HG03135 (cell line): Measurements from ENCODE around the gene MED13L.
A peak's percentile ranks its signal among the peaks of the same experiment; 100 is the strongest.

Experiments used
- ATAC-seq: cut with Tn5 transposase; IDR thresholded peaks from one replicate; pipeline ENCODE4 v1.9.1; 2021; ENCODE audit warnings: mild to moderate bottlenecking, moderate library complexity; ENCODE audit not compliant: unreplicated experiment

The MED13L gene

DNA sequence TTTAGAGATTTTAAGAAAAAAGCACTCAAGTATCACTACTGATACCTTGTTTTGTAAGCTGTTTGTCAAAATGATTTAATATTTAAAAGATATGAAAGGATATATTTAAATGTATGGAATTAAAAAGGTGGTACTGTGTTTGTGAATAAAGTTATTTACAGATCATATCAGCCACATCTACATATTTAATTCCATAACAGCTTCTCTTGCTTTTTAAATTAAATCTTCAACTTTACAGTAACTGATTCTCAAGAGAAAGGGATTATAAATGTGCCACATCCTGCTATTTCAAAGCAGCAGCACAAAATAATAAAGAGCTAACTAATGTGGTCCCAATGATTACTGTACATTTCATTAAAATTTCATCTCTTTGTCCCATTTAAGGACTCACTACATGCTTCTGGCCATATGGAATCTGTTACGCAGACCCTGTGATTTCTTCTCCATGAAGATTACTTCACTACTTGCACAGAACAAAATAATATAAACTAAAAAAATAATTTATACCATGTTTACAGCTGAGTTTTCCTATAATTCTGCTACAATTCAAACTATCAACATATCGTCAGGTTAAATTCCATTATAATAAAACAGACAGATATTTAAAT lies 117.8 kb downstream of the MED13L start:
- ATAC-seq = no peak

- no peak for ATAC-seq
These were observed 118.3 kb downstream of the MED13L start for GRCh38 chr12:116159175-116159574.

DNA sequence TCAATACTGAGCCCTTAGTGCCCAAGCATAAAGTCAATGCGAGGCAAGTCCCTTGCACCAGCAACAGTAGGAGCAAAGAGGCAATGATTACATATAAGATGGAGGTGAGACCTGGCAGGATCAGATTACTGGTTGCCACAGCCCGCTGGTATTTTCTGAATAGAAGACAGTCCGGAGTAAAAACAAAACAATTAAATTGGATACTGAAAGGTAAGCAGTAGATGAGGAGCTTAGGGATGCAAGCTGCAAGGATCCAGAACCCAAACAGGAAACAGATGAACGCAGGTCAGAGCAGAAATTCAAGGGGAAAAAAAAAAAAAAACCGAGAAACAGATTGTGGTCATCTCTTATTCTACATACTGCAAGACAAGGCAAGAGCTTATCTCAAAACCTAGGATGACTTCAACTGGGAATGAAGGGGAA lies 119.6 kb downstream of the MED13L start:
- no peak for ATAC-seq

DNA sequence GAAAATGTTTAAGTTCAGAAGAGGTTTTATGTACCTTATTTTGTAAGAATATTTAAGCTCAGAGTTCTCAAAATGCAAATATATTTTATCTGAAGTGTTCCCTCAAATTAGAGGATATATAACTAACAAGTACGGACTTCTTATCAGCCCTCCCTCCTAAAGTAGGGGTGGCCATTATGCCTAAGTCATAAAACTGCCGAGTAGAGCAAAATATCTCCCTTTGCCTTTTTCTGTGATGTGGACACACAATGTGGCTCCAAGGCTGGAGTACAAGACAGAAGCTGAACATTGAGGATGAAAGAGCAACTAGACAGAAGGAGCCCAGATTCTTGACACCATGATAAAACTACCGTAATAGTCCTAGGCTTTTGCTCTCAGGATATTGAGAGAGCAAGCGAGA lies 120.9 kb downstream of the MED13L start:
- ATAC-seq = no peak

DNA sequence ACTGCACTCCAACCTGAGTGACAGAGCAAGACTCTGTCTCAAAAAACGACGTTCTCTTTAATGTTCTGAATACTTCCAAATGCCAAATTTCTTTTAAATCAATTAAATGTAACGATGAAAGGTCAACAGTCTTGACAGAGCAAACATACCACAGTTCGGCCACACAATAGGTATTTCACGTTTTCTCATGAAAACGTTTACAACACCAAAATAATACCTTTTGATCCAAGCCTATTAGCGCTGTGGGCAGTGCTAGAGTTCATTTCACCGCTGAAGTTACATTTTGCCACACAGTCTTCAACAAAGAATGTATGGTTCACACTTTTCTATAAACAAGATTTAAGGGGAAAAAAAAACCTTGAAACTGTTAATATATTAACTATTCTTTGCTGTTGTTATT lies 122.1 kb downstream of the MED13L start:
- no peak for ATAC-seq

GRCh38 chr12:116153983-116154382 lies 123.5 kb downstream of the MED13L start:
- no peak for ATAC-seq

- no peak for ATAC-seq
These were observed 124.4 kb downstream of the MED13L start for GRCh38 chr12:116153113-116153512.

GRCh38 chr12:116152268-116152667 lies 125.2 kb downstream of the MED13L start:
- ATAC-seq = no peak

GRCh38 chr12:116150452-116150851 lies 127.0 kb downstream of the MED13L start:
- no peak for ATAC-seq

DNA sequence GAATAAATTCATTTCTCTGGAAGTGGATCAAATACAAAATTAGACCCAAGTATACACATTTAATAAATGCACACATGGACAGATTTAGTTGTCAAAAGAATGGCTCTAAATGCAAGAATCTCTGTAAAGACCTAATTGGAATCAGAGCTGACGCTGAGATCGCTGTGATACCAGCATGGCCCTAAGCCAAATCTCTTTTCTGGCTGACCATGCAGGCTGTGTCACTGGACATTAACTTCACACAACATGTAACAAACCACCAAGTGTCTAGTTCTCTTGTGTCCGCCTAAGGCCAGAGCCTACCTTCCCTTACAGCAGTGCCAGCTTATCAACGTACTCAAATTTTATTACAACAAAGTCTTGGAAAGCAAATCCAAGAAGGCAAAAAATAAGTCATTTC lies 127.5 kb downstream of the MED13L start:
- ATAC-seq = no peak

DNA sequence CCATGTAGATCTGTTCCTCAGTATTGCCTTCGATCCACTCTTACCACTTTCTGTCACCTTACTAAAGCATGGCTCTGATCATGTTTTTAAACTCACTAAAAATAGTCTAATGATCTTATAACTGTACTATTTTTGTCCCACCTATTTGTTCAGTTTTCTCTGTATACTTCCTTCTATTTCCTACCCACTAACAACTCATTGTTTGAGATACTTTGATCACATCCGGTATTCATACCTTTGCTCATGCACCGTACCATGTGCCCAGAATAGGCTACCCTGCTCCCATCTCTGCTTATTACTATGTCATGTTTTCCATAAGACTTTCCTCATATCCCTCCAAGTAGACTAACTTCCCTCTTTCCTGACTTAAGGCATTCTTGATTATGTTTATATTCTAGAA lies 128.6 kb downstream of the MED13L start:
- no peak for ATAC-seq

- ATAC-seq = no peak
These were observed 131.1 kb downstream of the MED13L start for GRCh38 chr12:116146386-116146785.

GRCh38 chr12:116145451-116145850 lies 132.0 kb downstream of the MED13L start:
- ATAC-seq = no peak

DNA sequence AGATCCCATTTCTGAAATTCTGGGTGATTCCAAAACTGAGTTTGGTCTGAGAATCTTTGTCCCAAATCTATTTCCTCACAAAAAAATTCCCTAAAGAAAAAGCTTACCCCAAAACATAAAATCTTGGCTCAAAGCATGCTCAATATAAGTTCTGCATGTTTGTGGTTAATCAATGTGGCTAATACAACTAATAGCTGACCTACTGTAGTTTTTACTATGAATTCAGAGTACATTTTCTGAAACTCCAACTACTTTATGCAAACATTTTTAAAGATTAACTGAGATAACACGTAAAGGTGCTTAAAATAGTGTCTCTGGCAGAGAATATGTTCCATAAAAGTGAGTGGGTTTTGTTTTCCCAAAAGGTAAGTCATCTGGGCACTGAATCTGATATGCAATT lies 133.1 kb downstream of the MED13L start:
- ATAC-seq = no peak

- peak; percentile 23 for ATAC-seq
These were observed 133.6 kb downstream of the MED13L start for GRCh38 chr12:116143909-116144308.

GRCh38 chr12:116142936-116143898 lies 134.3 kb downstream of the MED13L start:
- ATAC-seq = peak; percentile 59

- ATAC-seq = no peak
These were observed 135.7 kb downstream of the MED13L start for GRCh38 chr12:116141833-116142162.

- ATAC-seq = no peak
These were observed 136.2 kb downstream of the MED13L start for GRCh38 chr12:116141110-116141832.

- ATAC-seq = no peak
These were observed 137.0 kb downstream of the MED13L start for GRCh38 chr12:116140529-116140928.

GRCh38 chr12:116138781-116139180 lies 138.7 kb downstream of the MED13L start:
- ATAC-seq = no peak

- ATAC-seq = no peak
These were observed 139.1 kb downstream of the MED13L start for GRCh38 chr12:116138364-116138763.

GRCh38 chr12:116137318-116137717 lies 140.2 kb downstream of the MED13L start:
- no peak for ATAC-seq
